RWPE1 (cell line): ENCODE results near the gene LCN2.

Source experiments
- CTCF ChIA-PET: fragments of 350-600 bp; sonication (Branson Sonifier 250); formaldehyde crosslinking; extraction: SDS; loops from one replicate; lab custom pipeline; 2021; lab: Yijun Ruan, JAX
- POLR2A ChIA-PET: fragments of 400-600 bp; formaldehyde crosslinking; extraction: SDS; loops from one replicate; lab custom pipeline; 2020; ENCODE audit warnings: antibody characterized with exemption; ENCODE audit not compliant: low non-redundant PET; lab: Yijun Ruan, JAX
- DNase-seq: peaks from one replicate; pipeline ENCODE4 v3.0.0; 2012; ENCODE audit warnings: low spot score
- H3K27ac ChIP-seq: fragments of 450-650 bp; 2 replicates; pipeline ENCODE4 v1.5.1; 2017
- CTCF ChIP-seq: fragments of 450-650 bp; conservative IDR thresholded peaks from 2 replicates; pipeline ENCODE4 v1.5.1; 2017; ENCODE audit warnings: low read depth, mild to moderate bottlenecking

LCN2 gene

GRCh38 chr9:128143525-128144238 is 5.6 kb upstream of the LCN2 start:
- no peak for DNase-seq
- TF ChIP-seq CTCF = no peak
- ChIA-PET POLR2A (no interaction called here), CTCF (no interaction called here)
- H3K27ac ChIP-seq = peak overlapping the region; percentile 66

- H3K27ac ChIP-seq = peak overlapping the region; percentile 66
- TF ChIP-seq CTCF = no peak
- POLR2A ChIA-PET = interaction anchor here (1.3 kb wide), 1 partner anchor 16 kb away, joined by 5 read pairs; no protein-coding TSS in a partner anchor
- DNase-seq = no peak
- CTCF ChIA-PET = interaction anchor here (0.6 to 1.0 kb wide), 2 partner anchors 26 to 27 kb away, joined by 4 to 8 read pairs; no protein-coding TSS in a partner anchor
Observed at GRCh38 chr9:128144239-128145181, 4.7 kb upstream of the LCN2 start.

- no peak overlapping the region for H3K27ac ChIP-seq
- TF ChIP-seq CTCF = no peak
- DNase-seq = peak; percentile 81
- ChIA-PET POLR2A (interaction anchor here (0.7 to 1.3 kb wide), 3 partner anchors 14 to 17 kb away, joined by 3 to 5 read pairs (median 5); partner anchors contain the start of gene BBLN), CTCF (interaction anchor here (0.6 to 1.1 kb wide), 3 partner anchors 9 to 28 kb away, joined by 4 to 8 read pairs (median 4); no protein-coding TSS in a partner anchor)
Observed at GRCh38 chr9:128145536-128145935, 3.7 kb upstream of the LCN2 start.

GRCh38 chr9:128145951-128146351 is 3.3 kb upstream of the LCN2 start:
- POLR2A ChIA-PET = interaction anchor here (0.7 to 1.3 kb wide), 3 partner anchors 14 to 17 kb away, joined by 3 to 5 read pairs (median 5); partner anchors contain the start of gene BBLN
- DNase-seq = no peak
- no peak overlapping the region for H3K27ac ChIP-seq
- TF ChIP-seq CTCF = no peak
- CTCF ChIA-PET = interaction anchor here (1.0 to 1.1 kb wide), 2 partner anchors 9 to 28 kb away, joined by 4 read pairs; no protein-coding TSS in a partner anchor

GRCh38 chr9:128146591-128147120 is 2.6 kb upstream of the LCN2 start:
- TF ChIP-seq CTCF = no peak
- ChIA-PET POLR2A (no interaction called here), CTCF (interaction anchor here (0.5 to 1.1 kb wide), 2 partner anchors 10 to 29 kb away, joined by 3 to 4 read pairs; no protein-coding TSS in a partner anchor)
- no peak for DNase-seq
- no peak overlapping the region for H3K27ac ChIP-seq

- CTCF ChIA-PET = interaction anchor here (0.5 kb wide), 1 partner anchor 84 kb away, joined by 3 read pairs; no protein-coding TSS in a partner anchor
Observed at GRCh38 chr9:128148509-128149000, 698 bp upstream of the LCN2 start.

More at GRCh38 chr9:128148509-128149000, 698 bp upstream of the LCN2 start:
- peak overlapping the region; percentile 85 for H3K27ac ChIP-seq
- DNase-seq = no peak
- POLR2A ChIA-PET = interaction anchor here (1.0 kb wide), 1 partner anchor 12 kb away, joined by 3 read pairs; no protein-coding TSS in a partner anchor
- TF ChIP-seq CTCF = no peak
